ENCODE measurements around the gene MGP. TPM values are rescaled to one million over a fixed set of nuclear protein-coding genes. Genes with fewer than 3 reads are reported as not detected.

Gene MGP
- total RNA-seq, 4 donors from 2014 or later: 42.8 to 143 (median 80.2) TPM

DNA sequence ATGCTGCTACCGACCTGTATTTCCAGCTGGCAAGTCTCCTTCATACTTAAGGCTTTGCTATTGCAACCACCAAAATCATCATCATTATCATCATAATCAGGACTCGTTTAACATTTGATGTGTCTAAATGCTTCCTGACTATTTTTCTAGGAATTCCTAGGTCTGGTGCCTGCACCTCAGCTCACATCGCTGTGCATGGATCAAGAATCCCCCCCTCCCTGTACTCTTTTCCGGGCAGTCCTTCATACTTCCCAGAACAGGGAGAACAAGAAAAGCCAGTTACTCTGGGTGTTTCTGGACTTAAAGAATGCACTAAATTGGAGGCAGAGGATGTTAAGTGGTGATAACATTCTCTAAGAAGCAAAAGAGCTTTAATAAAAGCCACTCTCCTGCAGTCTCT lies 43.3 kb upstream of the MGP start:
- intact Hi-C loops (cut with DNase I; ENCODE audit: low total_unique reads): no loop called here
- no peak overlapping the region for H3K4me3 ChIP-seq (ENCODE audit: low read depth, poor library complexity, severe bottlenecking)
- TF ChIP-seq CTCF (IDR thresholded peaks at IDR 0.05): no peak
- no peak for TF ChIP-seq POLR2A (IDR thresholded peaks at IDR 0.05)
- WGBS, 2 donors: 28% methylated on average over 4 of the region's 4 CpGs
- no peak for DNase-seq (ENCODE audit: low spot score in 2 of 2)

- intact Hi-C loops (cut with DNase I; ENCODE audit: low total_unique reads): no loop called here
- H3K4me3 ChIP-seq (ENCODE audit: low read depth, poor library complexity, severe bottlenecking): no peak overlapping the region
- no peak for DNase-seq (ENCODE audit: low spot score in 2 of 2)
- TF ChIP-seq CTCF (IDR thresholded peaks at IDR 0.05) (no peak), POLR2A (IDR thresholded peaks at IDR 0.05) (no peak)
- 87 to 88% methylated on average over 3 of the region's 3 CpGs for WGBS, 2 donors
These were observed 41.6 kb upstream of the MGP start for GRCh38 chr12:14927267-14927666.

DNA sequence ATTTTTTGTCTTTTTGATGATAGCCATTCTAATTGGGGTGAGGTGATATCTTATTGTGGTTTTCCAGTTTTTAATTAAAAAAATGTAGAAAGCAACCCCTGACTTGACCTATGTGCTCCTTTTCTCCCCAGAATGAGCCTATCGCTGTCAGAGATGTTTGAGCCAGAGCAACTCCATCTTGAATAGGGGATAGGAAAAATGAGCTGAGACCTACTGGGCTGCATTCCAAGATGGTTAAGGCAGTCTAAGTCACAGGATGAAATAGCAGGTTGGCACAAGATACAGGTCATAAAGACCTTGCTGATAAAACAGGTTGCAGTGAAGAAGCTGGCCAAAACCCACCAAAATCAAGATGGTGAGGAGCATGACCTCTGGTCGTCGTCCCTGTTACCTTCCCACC lies 38.9 kb upstream of the MGP start:
- DNase-seq (ENCODE audit: low spot score in 2 of 2): no peak
- WGBS, 2 donors: 92 to 96% methylated on average over 3 of the region's 3 CpGs
- intact Hi-C loops (cut with DNase I; ENCODE audit: low total_unique reads): no loop called here
- no peak overlapping the region for H3K4me3 ChIP-seq (ENCODE audit: low read depth, poor library complexity, severe bottlenecking)
- TF ChIP-seq CTCF (IDR thresholded peaks at IDR 0.05): no peak

GRCh38 chr12:14923944-14924343 lies 38.3 kb upstream of the MGP start:
- no peak for DNase-seq (ENCODE audit: low spot score in 2 of 2)
- intact Hi-C loops (cut with DNase I; ENCODE audit: low total_unique reads): no loop called here
- 90 to 95% methylated on average over 2 of the region's 2 CpGs for WGBS, 2 donors
- TF ChIP-seq POLR2A (IDR thresholded peaks at IDR 0.05) (no peak), CTCF (IDR thresholded peaks at IDR 0.05) (no peak)
- H3K4me3 ChIP-seq (ENCODE audit: low read depth, poor library complexity, severe bottlenecking): no peak overlapping the region

DNA sequence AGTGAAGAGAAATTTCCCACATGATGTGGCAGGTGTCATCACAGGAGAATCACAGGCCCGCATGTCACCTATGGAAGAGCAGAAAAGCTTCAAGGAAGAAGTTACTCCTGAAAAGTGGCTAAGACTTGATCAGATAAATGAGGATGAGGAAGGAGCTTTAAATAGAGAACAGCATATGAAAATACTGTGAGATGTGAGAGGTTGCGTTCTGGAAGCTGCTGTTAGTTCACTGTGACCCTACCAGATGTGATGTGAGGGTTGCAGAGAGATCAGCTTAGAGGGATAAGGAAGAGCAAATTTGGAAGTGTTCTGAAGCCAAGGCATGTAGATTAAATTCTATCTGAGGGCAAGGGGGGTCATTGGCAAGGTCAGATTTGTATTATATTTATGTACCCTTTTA lies 35.6 kb upstream of the MGP start:
- 89 to 95% methylated on average over 2 of the region's 2 CpGs for WGBS, 2 donors
- no peak overlapping the region for H3K4me3 ChIP-seq (ENCODE audit: low read depth, poor library complexity, severe bottlenecking)
- TF ChIP-seq POLR2A (IDR thresholded peaks at IDR 0.05) (no peak), CTCF (IDR thresholded peaks at IDR 0.05) (no peak)
- no peak for DNase-seq (ENCODE audit: low spot score in 2 of 2)
- intact Hi-C loops (cut with DNase I; ENCODE audit: low total_unique reads): no loop called here

- intact Hi-C loops (cut with DNase I; ENCODE audit: low total_unique reads): no loop called here
- 78 to 84% methylated on average over 7 of the region's 7 CpGs for WGBS, 2 donors
- TF ChIP-seq POLR2A (IDR thresholded peaks at IDR 0.05) (no peak), CTCF (IDR thresholded peaks at IDR 0.05) (no peak)
- DNase-seq (ENCODE audit: low spot score in 2 of 2): no peak
- H3K4me3 ChIP-seq (ENCODE audit: low read depth, poor library complexity, severe bottlenecking): no peak overlapping the region
These were observed 34.9 kb upstream of the MGP start for GRCh38 chr12:14920475-14921126.

All from lower leg skin (tissue), 4 donors.